DMS53 treated with DMSO at 0.1 percent for 48 hours (cell line): ENCODE results near the gene FBXW9.
"Not testable (repeated sequence)": the region's sequence is repeated elsewhere in the genome, so short reads cannot be mapped to it uniquely, and the experiment has no call there.

Source experiments
- DNase-seq: peaks from one replicate; lab custom pipeline; 2025; ENCODE audit not compliant: unreplicated experiment; lab: John Stamatoyannopoulos, UW

FBXW9 gene

DNA sequence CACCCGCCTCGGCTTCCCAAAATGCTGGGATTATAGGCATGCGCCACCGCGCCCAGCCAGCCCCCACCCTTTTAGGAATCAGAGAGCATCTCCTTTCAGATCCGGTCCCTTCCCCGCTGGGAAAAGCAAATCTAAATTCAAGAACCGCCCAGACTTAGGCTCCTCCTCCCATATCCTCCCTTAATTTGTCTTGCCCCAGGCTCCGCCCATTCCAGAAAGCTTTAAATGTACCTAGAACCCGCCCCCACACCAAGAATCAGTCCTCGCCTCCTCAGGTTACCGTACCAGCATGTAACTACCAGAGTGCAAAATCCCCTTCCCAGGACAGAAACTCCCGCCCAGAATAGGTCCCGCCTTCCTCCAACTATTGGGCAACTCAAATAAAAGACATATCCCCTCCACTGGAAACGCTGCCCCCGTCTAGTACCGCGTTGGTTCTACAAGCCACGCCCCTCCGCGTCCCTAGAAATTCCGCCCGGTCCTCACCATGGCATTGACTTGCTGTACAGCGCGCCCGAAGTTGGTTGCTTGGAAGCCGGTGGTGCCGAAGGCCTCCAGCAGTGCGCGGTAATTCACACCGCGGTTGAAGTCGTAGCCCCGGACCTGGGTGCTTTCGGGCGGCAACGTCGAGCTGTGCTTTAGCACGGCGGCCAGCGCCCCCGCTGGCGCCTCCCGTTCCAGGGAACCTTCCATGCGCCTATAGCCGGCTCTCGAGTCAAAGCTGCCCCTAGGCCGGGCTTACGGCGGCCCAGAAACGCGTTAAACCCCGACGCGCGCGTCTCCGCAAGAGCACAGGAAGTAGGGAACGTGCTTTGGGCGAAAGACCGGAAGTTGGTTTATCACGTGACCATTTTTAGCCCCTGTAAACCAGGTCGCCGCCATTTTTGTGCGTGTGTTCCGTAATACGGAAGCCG is 15.1 kb downstream of the FBXW9 start, which contains the start of gene DHPS:
Gene DHPS, minus strand, starts transcription at position 807 of the 914 bp plus-strand sequence. Its CDS starts 114 bp downstream, at position 693.
- DNase-seq = peak; percentile 84

DNA sequence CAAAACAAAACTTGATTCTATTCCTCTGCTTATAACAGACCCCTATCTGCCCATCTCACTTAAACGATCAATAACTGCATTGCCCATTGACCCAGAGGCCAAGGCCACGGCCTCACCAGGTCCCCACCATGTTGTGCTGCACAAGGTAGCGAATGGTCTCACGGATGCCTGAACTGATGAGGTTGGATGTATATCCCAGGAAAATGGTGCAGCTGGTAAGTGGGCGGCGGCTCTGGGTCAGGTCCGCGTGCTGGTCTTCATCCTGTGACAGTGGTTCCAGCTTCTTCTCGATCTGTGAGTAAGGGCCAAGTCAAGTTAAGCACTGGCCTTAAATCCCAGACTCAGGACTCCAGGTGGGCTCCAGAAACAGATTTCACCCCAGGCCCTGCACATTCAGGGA is 16.4 kb downstream of the FBXW9 start:
- no peak for DNase-seq

DNA sequence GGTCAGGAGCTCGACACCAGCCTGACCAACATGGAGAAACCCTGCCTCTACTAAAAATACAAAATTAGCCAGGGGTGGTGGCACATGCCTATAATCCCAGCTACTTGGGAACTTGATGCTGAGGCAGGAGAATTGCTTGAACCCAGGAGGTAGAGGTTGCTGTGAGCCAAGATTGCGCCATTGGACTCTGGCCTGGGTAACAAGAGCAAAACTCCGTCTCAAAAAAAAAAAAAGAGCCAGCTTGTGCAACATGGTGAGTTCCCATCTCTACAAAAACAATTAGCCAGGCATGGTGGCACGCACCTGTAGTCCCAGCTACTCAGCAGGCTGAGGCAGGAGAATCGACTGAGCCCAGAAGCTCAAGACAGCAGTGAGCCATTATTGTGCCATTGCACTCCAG is 18.4 kb downstream of the FBXW9 start:
- DNase-seq = not testable (repeated sequence)

DNA sequence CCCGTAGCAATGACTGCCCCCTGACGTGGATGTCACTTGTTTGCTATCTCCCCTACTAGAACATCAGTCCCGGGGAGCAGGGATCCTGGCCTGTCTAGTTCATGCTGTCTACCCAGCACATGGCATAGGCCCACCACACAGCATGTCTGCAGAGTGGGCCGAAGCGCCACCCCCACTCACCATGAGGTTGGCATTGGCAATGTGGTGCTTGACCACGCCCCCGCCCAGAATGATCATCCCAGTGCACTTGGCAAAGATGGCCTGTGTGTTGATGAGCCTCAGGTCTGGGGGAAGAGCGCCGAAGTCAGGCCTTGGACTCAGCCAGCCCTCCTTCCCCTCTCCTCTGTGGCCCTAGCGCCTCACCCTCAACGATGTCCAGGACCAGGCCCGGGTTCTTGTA is 19.5 kb downstream of the FBXW9 start:
- DNase-seq = no peak

- peak; percentile 19 for DNase-seq
These were observed 20.0 kb downstream of the FBXW9 start for GRCh38 chr19:12676384-12676792.

DNA sequence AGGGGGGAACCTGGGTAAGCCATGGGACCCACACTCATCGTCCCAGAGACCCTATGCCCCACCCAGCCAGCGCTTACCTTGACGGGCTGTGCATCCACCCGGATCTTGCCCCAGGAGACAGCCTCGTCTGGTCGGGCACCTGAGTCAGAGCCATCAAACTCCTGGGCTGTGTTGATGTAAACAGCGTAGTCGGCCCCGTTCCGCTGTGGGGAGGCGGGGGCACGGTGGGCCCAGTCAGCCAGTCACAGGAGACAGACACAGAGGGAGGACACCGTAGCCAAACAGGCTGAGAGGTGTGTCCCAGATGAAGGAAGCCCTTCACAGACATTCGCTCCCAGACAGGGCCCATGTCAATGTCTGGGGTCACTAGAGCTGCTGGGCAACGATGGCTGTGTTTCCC is 20.5 kb downstream of the FBXW9 start:
- no peak for DNase-seq

- no peak for DNase-seq
These were observed 21.0 kb downstream of the FBXW9 start for GRCh38 chr19:12675399-12675798.

GRCh38 chr19:12672744-12673143 is 23.7 kb downstream of the FBXW9 start:
- no peak for DNase-seq

GRCh38 chr19:12670159-12670928 is 26.1 kb downstream of the FBXW9 start:
- no peak for DNase-seq

DNA sequence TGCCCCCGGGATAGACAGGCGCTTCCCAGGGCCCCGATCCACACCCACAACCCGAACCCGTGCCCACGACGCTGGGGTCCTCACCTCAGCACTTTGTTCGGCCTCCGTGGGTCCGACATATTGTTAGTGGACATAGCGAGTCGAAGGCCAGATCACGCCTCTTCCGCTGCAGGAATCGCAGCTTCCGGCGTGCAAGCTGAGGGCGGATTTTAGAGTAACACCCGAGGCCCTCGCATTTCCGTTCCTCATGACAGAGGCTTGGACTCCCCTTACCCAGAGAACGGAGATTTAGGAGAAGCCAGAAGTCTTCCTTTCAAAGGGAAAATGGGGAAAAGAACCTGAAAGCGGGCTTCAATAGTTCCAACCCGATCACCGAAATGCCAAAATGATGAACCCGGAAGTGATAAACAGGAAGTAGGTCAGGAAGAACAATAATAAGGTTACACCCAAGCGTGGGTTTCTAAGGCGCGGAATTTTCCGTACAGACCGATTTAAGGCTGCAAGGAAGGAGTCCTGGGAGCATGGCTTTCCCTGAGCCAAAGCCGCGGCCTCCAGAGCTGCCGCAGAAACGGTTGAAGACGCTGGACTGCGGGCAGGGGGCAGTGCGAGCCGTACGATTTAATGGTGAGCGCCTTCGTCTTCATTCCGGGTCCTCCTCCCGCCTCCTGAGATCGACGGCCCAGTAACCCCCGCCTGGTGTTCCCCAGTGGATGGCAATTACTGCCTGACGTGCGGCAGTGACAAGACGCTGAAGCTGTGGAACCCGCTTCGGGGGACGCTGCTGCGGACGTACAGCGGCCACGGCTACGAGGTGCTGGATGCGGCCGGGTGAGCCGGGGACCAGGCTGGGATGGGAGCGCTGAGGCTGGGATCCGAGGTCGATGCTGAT is 26.9 kb downstream of the FBXW9 start:
- DNase-seq = peak; percentile 28

GRCh38 chr19:12668932-12669269 is 27.5 kb downstream of the FBXW9 start:
- DNase-seq = no peak

DNA sequence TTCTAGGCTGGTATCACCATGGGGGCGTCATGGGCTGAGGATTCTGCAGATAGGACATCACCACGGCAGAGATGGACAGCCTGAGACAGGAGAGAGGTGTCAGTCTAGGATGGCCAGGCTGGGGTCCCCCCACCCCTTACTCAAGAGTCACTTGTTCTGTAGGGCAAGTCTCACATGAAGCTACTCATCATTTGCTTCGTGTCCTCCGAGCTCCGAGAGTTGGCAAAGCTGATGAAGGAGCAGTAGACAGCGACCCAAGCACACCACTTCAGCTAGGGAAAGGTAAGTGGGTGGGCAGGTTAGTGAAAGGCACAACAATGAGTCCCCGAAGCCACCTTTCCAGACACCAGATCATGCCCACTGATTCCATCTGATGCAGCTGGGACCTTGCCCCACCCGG is 28.1 kb downstream of the FBXW9 start:
- DNase-seq = no peak

- DNase-seq = no peak
These were observed 28.6 kb downstream of the FBXW9 start for GRCh38 chr19:12667731-12668302.

DNA sequence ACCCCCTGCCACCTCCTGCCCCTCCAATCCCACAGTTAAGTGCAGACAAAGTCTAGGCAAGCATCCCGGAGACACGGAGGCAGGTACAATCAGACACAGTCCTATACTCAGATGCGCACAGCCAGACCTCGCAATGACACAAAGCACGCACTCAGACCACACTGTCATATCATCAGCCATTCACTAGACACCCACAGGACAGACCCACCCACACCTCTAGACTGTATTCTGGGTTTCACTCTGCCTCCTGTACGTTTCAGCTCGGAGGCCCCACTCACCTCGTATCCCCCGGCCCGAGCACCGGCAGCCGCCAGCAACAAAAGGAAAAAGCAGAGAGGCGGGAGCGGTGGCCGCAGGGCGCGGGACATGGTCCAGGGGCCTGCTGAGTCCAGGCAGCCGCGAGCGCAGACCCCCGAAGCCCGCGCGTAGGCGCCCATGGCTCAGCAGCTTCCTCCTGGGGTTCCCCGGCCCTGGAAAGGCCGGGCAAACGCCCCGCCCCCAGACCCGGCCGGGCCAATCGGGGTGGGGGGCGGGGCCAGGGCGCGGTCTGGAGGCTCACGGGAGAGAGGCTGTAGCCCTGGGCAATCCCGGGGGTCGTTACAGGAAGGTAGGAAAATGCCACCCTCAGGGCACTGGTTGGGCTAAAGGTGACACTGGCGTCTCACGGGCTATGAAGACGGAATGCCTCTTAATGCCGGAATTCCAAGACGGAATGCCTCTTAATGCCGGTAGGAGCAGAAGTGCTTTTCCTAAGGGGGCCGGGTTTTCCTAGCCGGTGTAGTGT is 30.0 kb downstream of the FBXW9 start, which contains the start of the genes MAN2B1 and WDR83:
Gene MAN2B1, minus strand, starts transcription at position 478 of the 784 bp plus-strand sequence. Its CDS starts 41 bp downstream, at position 437.
Gene WDR83, plus strand, starts transcription at position 543 of the 784 bp plus-strand sequence. CDS start 2,984 bp downstream, outside the sequence.
- peak; percentile 26 for DNase-seq

DNA sequence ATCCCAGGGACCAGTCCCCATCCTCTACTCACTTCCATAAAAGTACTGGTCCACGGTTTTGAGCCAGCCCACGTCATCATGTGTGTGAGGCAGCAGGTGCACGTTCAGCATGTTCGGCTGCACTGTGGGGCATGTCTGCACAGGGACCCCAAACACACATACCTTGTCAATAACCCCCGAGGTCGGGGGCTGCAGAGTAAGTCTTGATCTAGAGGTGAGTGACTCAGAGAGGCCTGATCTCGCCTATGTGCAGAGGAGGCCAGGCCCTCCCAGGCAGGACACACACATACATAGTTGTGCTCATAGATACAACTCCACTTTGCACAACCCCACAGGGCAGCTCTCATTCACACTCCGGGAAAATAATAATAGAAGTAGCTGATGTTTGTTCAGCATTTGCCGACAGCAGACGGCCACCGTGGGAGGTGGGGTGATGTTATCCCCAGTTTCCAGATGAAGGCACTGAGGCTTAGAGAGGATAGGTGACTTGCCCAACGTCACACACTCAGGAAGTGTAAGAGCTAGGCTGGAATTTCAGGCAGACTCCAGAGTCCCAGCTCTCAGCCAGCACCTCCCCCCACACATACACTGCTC is 30.7 kb downstream of the FBXW9 start:
- DNase-seq = no peak

- no peak for DNase-seq
These were observed 31.2 kb downstream of the FBXW9 start for GRCh38 chr19:12665281-12665573.

- DNase-seq = no peak
These were observed 31.8 kb downstream of the FBXW9 start for GRCh38 chr19:12664406-12665280.

DNA sequence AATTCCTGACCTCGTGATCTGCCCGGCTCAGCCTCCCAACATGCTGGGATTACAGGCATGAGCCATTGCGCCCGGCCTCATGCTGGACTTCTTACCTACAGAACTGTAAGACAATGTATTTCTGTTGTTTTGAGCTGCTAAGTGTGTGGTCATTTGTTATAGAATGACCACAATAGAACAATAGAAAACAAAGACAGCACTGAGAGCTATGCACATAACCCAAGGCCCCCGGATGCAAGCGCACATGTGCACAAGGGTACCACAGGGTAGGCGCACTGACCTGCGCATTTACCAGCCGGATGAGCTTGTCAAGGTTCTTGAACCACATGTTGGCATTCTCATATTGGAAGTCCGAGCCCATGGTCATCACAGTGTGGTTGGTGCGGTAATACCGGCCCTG is 35.5 kb downstream of the FBXW9 start:
- DNase-seq = no peak

GRCh38 chr19:12657966-12658365 is 38.5 kb downstream of the FBXW9 start:
- no peak for DNase-seq
